Mesendoderm (in vitro differentiated cells): ENCODE data around the gene SIM2.

Experiments
- DNase-seq: peaks from one replicate; pipeline ENCODE4 v3.0.0; 2013
- H2AK5ac ChIP-seq: 2 replicates; pipeline ENCODE4 v1.6.1; 2013; ENCODE audit warnings: low read length, inconsistent platforms
- H2BK120ac ChIP-seq: 2 replicates; pipeline ENCODE4 v1.6.1; 2013; ENCODE audit warnings: low read depth, mild to moderate bottlenecking, low read length, moderate library complexity, mixed read lengths
- H2BK15ac ChIP-seq: replicated peaks from 2 replicates; pipeline ENCODE4 v1.6.1; 2013; ENCODE audit warnings: low read depth, mild to moderate bottlenecking, moderate library complexity
- H2BK5ac ChIP-seq: 2 replicates; pipeline ENCODE4 v1.6.1; 2013; ENCODE audit warnings: low read length, inconsistent platforms
- H3K18ac ChIP-seq: 2 replicates; pipeline ENCODE4 v1.6.1; 2013; ENCODE audit warnings: mild to moderate bottlenecking, low read length, mixed read lengths
- H3K23ac ChIP-seq: one replicate; pipeline ENCODE4 v1.6.1; 2013; ENCODE audit warnings: low read length
- H3K27ac ChIP-seq: 2 replicates; pipeline ENCODE4 v1.5.1; 2013; ENCODE audit warnings: low read depth, mild to moderate bottlenecking, inconsistent platforms, low read length, moderate library complexity
- H3K27me3 ChIP-seq: 2 replicates; pipeline ENCODE4 v1.6.1; 2013; ENCODE audit warnings: low read length, control low read depth, mild to moderate bottlenecking, inconsistent platforms; ENCODE audit not compliant: insufficient read depth, poor library complexity
- H3K36me3 ChIP-seq: 2 replicates; pipeline ENCODE4 v1.6.1; 2013; ENCODE audit warnings: low read length, inconsistent platforms; ENCODE audit not compliant: control insufficient read depth, insufficient read depth
- H3K4ac ChIP-seq: one replicate; pipeline ENCODE4 v1.6.1; 2013; ENCODE audit warnings: low read depth, mild to moderate bottlenecking, low read length, moderate library complexity
- H3K4me1 ChIP-seq: 2 replicates; pipeline ENCODE4 v1.6.1; 2013; ENCODE audit warnings: low read depth, low read length, inconsistent platforms; ENCODE audit not compliant: control insufficient read depth
- H3K4me2 ChIP-seq: 2 replicates; pipeline ENCODE4 v1.6.1; 2013; ENCODE audit warnings: low read length
- H3K4me3 ChIP-seq: 2 replicates; pipeline ENCODE4 v1.5.1; 2013; ENCODE audit warnings: mild to moderate bottlenecking, low read length
- H3K56ac ChIP-seq: one replicate; pipeline ENCODE4 v1.6.1; 2013; ENCODE audit warnings: low read length
- H3K79me1 ChIP-seq: 2 replicates; pipeline ENCODE4 v1.6.1; 2013; ENCODE audit warnings: low read length, inconsistent platforms
- H3K79me2 ChIP-seq: 2 replicates; pipeline ENCODE4 v1.6.1; 2013; ENCODE audit warnings: mild to moderate bottlenecking, low read length; ENCODE audit not compliant: control insufficient read depth, insufficient read depth
- H3K9ac ChIP-seq: 2 replicates; pipeline ENCODE4 v1.6.1; 2013; ENCODE audit warnings: low read length, inconsistent platforms
- H4K5ac ChIP-seq: one replicate; pipeline ENCODE4 v1.6.1; 2013; ENCODE audit warnings: low read length
- H4K8ac ChIP-seq: one replicate; pipeline ENCODE4 v1.6.1; 2013; ENCODE audit warnings: low read depth, mild to moderate bottlenecking, control low read depth, low read length, moderate library complexity
- WGBS: extraction: QIAGEN DNeasy Blood & Tissue Kit; methylation state at CpG from one replicate; pipeline ENCODE4 v1.1.7; 2013; ENCODE audit warnings: low lambda C conversion rate, missing lambda C conversion rate; ENCODE audit not compliant: insufficient coverage; ENCODE audit errors: extremely low coverage; 5-methylcytosine and 5-hydroxymethylcytosine counted together

SIM2 gene

DNA sequence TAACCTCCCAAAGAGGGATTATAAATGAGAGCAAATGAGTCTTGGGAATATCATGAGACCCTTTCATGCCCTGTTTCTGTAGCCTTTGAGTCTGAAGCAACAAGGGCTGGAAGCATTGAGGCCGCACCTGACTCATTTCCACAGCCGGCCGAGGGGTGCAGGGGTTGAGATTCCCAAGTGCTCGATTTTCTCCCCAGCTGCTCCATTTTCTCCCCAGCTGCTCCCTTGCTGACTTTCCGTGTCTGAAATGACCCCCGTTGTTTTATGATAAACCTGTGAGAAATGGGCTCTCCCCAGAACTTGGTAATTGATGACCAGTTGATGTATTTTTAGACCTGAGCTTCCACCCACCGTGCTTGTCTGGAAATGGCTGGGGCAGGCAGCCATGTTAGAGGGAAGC lies 22.9 kb downstream of the SIM2 start:
- Histone ChIP-seq H3K4me3 (no peak overlapping the region), H4K8ac (no peak overlapping the region), H2BK15ac (no peak overlapping the region), H3K27ac (no peak overlapping the region), H4K5ac (no peak overlapping the region), H3K23ac (no peak overlapping the region), H2BK120ac (no peak overlapping the region), H3K27me3 (no peaks in the 10 kb centered on the region), H3K36me3 (no peaks in the 10 kb centered on the region), H3K4ac (no peak overlapping the region), H3K9ac (no peak overlapping the region), H3K79me1 (no peaks in the 10 kb centered on the region), H2AK5ac (no peak overlapping the region), H3K79me2 (no peaks in the 10 kb centered on the region), H2BK5ac (no peak overlapping the region), H3K4me2 (no peak overlapping the region), H3K4me1 (no peaks in the 10 kb centered on the region), H3K56ac (no peak overlapping the region), H3K18ac (no peak overlapping the region)
- DNase-seq = no peak
- no CpG with 5 or more reads among the region's 7 CpGs for WGBS

DNA sequence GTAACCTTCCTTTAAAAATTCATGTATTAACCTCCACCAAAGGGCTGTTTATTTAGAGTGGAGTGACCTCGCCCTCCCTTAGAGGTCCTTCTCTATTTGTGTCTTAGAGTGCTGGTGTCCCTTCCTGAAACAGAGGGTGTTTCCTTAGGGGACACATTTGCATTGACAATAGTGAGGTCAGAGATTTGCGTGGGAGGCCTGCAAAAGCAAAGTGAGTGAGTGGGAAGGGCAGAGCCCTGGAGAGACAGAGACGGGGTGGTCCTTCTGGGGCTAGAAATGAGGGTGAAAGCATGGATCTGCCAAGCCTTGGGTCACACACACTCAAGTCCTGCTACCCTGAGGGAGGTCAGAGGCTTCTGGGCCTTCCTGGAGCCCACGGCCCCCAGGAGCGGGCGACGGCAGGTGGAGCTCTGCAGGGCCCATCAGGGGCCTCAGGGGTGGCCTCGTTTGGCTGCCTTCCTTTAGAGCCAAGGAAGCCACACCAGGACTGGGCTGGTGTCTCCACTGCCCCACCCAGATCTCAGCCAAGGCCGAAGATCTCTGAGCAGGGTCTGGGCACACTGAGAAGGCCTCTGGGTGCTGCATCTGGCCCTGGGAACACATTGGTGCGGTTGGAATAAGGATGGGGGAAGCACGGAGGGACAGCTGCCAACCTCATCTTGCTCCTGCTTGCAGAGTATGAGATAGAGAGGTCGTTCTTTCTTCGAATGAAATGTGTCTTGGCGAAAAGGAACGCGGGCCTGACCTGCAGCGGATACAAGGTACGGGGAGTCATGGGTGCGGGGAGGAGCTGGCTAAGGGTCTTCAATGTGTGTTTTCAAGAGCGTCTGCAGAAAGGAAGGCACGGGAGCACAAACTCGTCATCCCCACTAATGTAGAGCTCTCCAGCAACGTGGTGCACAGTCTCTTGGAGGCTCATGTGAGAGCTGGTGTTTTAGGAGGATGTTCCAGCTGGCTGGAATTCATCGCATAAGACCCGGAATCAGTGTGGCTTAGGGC lies 23.8 kb downstream of the SIM2 start:
- no peak overlapping the region for H3K9ac ChIP-seq
- H3K4ac ChIP-seq = no peak overlapping the region
- no peaks in the 10 kb centered on the region for H3K27me3 ChIP-seq
- WGBS = no CpG with 5 or more reads among the region's 25 CpGs
- no peak overlapping the region for H2BK15ac ChIP-seq
- H3K18ac ChIP-seq = no peak overlapping the region
- DNase-seq = no peak
- H4K5ac ChIP-seq = no peak overlapping the region
- H3K36me3 ChIP-seq = no peaks in the 10 kb centered on the region
- H3K4me1 ChIP-seq = no peaks in the 10 kb centered on the region
- no peak overlapping the region for H3K56ac ChIP-seq
- H3K4me3 ChIP-seq = no peak overlapping the region
- no peaks in the 10 kb centered on the region for H3K79me1 ChIP-seq
- H3K23ac ChIP-seq = no peak overlapping the region
- H2BK5ac ChIP-seq = no peak overlapping the region
- H3K27ac ChIP-seq = no peak overlapping the region
- H4K8ac ChIP-seq = no peak overlapping the region
- H3K4me2 ChIP-seq = no peak overlapping the region
- no peak overlapping the region for H2AK5ac ChIP-seq
- H2BK120ac ChIP-seq = no peak overlapping the region
- no peaks in the 10 kb centered on the region for H3K79me2 ChIP-seq

DNA sequence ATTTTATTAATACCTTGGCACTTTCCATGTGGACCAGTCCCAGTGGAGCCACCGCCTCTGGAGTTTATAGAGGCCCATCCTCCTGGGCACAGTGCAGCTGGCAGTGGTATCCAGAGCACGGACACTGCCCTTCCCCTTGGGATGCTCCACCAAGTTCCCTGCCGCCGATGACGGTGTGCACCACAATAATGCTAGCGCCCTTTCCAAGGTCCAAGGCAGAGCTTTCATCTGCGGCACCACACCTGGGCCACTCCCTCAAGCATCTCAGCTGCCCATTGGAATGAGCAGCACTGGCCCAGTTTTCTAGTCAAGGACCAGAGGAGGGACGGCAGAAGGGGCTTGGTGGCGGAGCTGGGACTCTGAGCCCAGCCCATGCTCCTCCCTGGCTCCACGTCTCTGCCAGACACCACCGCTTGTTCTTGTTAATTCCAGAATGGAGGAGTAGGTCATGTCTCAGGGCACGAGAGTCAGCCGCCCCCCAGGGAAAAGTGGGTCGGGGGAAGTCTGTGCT lies 24.5 kb downstream of the SIM2 start:
- H4K8ac ChIP-seq = no peak overlapping the region
- no peak overlapping the region for H3K56ac ChIP-seq
- H3K4ac ChIP-seq = no peak overlapping the region
- H3K4me1 ChIP-seq = no peaks in the 10 kb centered on the region
- H2BK5ac ChIP-seq = no peak overlapping the region
- H3K4me2 ChIP-seq = no peak overlapping the region
- H3K27ac ChIP-seq = no peak overlapping the region
- no peak overlapping the region for H2BK120ac ChIP-seq
- no peak overlapping the region for H3K9ac ChIP-seq
- H3K23ac ChIP-seq = no peak overlapping the region
- no CpG with 5 or more reads among the region's 14 CpGs for WGBS
- H4K5ac ChIP-seq = no peak overlapping the region
- H2BK15ac ChIP-seq = no peak overlapping the region
- no peak overlapping the region for H3K18ac ChIP-seq
- no peaks in the 10 kb centered on the region for H3K79me2 ChIP-seq
- H3K4me3 ChIP-seq = no peak overlapping the region
- H3K27me3 ChIP-seq = no peaks in the 10 kb centered on the region
- H2AK5ac ChIP-seq = no peak overlapping the region
- H3K79me1 ChIP-seq = no peaks in the 10 kb centered on the region
- no peaks in the 10 kb centered on the region for H3K36me3 ChIP-seq
- DNase-seq = no peak

DNA sequence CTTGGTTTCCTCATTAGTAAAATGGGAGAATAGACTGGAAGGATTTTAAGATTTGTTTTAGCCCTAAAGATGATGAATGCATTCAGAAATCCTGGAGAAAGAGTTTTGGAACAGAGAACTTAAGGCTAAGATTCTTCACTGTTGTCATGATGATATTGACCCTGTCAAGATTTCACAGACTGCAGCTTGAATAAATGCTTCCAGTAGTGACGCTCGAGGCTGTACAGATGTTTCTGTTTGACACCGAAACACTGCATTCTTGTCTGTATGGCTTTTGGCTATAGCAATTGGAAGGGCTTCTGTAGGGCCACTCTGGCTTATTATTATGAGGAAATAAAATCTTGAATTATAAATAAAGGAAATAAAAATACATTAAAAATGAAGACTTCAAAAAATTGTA lies 25.7 kb downstream of the SIM2 start:
- no CpG with 5 or more reads among the region's 3 CpGs for WGBS
- Histone ChIP-seq H3K9ac (no peak overlapping the region), H3K4me3 (no peak overlapping the region), H3K4ac (no peak overlapping the region), H2BK5ac (no peak overlapping the region), H3K79me1 (no peaks in the 10 kb centered on the region), H2AK5ac (no peak overlapping the region), H3K56ac (no peak overlapping the region), H3K23ac (no peak overlapping the region), H4K8ac (no peak overlapping the region), H3K4me1 (no peaks in the 10 kb centered on the region), H3K18ac (no peak overlapping the region), H2BK15ac (no peak overlapping the region), H3K79me2 (no peaks in the 10 kb centered on the region), H3K27me3 (no peaks in the 10 kb centered on the region), H2BK120ac (no peak overlapping the region), H3K36me3 (no peaks in the 10 kb centered on the region), H3K27ac (no peak overlapping the region), H3K4me2 (no peak overlapping the region), H4K5ac (no peak overlapping the region)
- no peak for DNase-seq

DNA sequence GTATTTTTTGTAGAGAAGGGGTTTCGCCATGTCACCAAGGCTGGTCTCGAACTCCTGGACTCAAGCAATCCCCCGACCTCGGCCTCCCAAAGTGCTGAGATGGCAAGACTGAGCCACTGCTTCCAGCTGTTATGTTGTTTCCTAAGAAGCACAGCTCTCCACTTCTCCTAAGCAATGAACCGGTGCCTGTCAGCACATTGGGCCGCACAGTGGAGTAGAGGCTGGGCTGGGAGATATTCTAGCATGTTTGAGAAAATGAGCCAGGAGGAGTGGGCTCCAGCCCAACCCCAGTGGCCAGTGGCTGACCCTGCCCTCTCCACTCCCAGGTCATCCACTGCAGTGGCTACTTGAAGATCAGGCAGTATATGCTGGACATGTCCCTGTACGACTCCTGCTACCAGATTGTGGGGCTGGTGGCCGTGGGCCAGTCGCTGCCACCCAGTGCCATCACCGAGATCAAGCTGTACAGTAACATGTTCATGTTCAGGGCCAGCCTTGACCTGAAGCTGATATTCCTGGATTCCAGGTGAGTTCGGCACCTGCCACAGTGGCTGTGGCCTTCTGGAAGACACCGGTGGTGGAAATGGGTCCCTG lies 27.0 kb downstream of the SIM2 start:
- no peaks in the 10 kb centered on the region for H3K79me1 ChIP-seq
- no peaks in the 10 kb centered on the region for H3K4me1 ChIP-seq
- H3K23ac ChIP-seq = no peak overlapping the region
- no peak overlapping the region for H2BK5ac ChIP-seq
- no peak overlapping the region for H3K4me2 ChIP-seq
- H3K56ac ChIP-seq = no peak overlapping the region
- H4K5ac ChIP-seq = no peak overlapping the region
- H3K4ac ChIP-seq = no peak overlapping the region
- no peak overlapping the region for H3K27ac ChIP-seq
- no peaks in the 10 kb centered on the region for H3K36me3 ChIP-seq
- H4K8ac ChIP-seq = no peak overlapping the region
- no peak overlapping the region for H2BK120ac ChIP-seq
- H3K9ac ChIP-seq = no peak overlapping the region
- H3K18ac ChIP-seq = no peak overlapping the region
- no peaks in the 10 kb centered on the region for H3K79me2 ChIP-seq
- no peak overlapping the region for H2AK5ac ChIP-seq
- DNase-seq = no peak
- H3K27me3 ChIP-seq = no peaks in the 10 kb centered on the region
- H3K4me3 ChIP-seq = no peak overlapping the region
- no peak overlapping the region for H2BK15ac ChIP-seq
- no CpG with 5 or more reads among the region's 12 CpGs for WGBS
